Fibroblast of lung (primary cell): ENCODE measurements around the gene DENND5B.

Experiments
- EZH2 ChIP-seq: IDR thresholded peaks from 2 replicates; pipeline ENCODE4 v1.5.1; 2012; ENCODE audit warnings: low read length, control low read depth, mild to moderate bottlenecking; ENCODE audit errors: missing control alignments
- TF ChIP-seq, protein P1 (sequence below), 2 donors: IDR thresholded peaks in 1 of 2; conservative IDR thresholded peaks in 1 of 2; 1 replicate in 1 of 2; 2 replicates in 1 of 2; pipeline ENCODE4 v1.5.1; 2011 to 2012; ENCODE audit warnings: low read length in 2 of 2, control low read depth in 1 of 2, inconsistent platforms in 1 of 2, low read depth in 1 of 2, mild to moderate bottlenecking in 1 of 2

DNA sequence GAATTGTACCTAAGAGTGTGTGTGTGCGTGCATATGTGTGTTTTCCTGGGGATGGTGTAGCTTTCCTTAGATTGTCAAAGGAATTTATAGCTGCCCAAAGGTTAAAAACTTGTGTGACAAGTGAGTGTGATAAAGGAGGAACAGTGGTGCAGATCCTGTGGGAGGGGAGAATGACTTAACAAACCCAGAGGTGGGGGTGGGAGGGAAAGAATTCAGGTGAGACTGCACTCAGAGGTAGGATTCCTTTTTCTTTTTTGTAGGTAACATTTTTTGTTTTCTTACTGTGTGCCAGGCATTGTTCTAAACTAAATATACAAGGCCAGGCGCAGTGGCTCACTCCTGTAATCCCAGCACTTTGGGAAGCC, 219.7 kb downstream of the DENND5B start:
- TF ChIP-seq, protein P1, sequence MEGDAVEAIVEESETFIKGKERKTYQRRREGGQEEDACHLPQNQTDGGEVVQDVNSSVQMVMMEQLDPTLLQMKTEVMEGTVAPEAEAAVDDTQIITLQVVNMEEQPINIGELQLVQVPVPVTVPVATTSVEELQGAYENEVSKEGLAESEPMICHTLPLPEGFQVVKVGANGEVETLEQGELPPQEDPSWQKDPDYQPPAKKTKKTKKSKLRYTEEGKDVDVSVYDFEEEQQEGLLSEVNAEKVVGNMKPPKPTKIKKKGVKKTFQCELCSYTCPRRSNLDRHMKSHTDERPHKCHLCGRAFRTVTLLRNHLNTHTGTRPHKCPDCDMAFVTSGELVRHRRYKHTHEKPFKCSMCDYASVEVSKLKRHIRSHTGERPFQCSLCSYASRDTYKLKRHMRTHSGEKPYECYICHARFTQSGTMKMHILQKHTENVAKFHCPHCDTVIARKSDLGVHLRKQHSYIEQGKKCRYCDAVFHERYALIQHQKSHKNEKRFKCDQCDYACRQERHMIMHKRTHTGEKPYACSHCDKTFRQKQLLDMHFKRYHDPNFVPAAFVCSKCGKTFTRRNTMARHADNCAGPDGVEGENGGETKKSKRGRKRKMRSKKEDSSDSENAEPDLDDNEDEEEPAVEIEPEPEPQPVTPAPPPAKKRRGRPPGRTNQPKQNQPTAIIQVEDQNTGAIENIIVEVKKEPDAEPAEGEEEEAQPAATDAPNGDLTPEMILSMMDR (conservative IDR thresholded peaks at IDR 0.05 in 1 of 2, IDR thresholded peaks at IDR 0.05 in 1 of 2; ENCODE audit: low read depth in 1 of 2, low read length in 2 of 2) = no peak
- no peak for TF ChIP-seq EZH2
